ENCODE measurements around the gene SCUBE1. TPM values are rescaled to one million over a fixed set of nuclear protein-coding genes. Genes with fewer than 3 reads are reported as not detected.
A peak's percentile ranks its signal among the peaks of the same experiment; 100 is the strongest.

The SCUBE1 gene
- polyA plus RNA-seq, 1 experiment = not detected

DNA sequence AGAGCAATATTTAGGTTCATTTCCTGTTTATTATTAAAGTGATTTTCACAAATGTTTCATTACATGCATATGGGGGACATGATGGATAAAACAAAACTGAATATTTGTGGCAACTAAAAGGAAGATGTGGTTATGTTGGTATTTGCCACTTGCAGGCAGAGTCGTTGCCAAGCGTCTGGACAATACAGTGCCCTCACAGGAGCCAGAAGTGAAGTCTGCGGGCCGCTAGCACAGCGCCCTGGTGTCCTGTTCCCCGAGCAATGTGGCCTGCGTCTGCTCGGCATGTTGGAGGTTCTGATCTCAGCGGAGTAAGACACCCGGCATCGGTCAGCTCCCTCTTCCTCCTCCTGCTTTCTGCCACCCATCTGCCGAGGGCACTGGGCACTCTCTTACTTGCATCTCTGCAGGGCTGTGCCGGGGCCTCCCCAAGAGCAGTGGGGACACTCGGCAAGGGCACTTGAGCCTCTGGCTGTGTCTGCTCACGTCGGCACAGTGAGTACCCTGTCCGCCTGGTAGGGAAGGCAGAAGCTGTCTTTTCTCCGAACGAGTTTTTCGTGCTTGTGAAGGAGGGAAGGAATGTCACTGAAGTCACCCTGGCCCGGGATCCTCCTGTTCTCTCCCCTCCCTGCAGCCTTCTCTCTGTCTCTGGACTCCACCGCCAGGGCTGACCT lies 145.8 kb downstream of the SCUBE1 start:
- Histone ChIP-seq H3K36me3 (ENCODE audit: control insufficient read depth, insufficient read depth, low read length) (no peaks in the 10 kb centered on the region), H3K27me3 (ENCODE audit: control insufficient read depth, insufficient read depth, low read length) (peaks cover 2% of the 10 kb centered on the region), H3K4me3 (ENCODE audit: low read depth, low read length) (no peak overlapping the region)
- ChIA-PET CTCF (interaction anchor here (0.6 to 0.8 kb wide), 2 partner anchors 10 to 581 kb away, joined by 4 to 6 read pairs; partner anchors contain the start of gene TTLL12), POLR2A (interaction anchor here (0.6 kb wide), 1 partner anchor 10 kb away, joined by 3 read pairs; the partner anchor contains the start of gene TTLL12)
- TF ChIP-seq, protein P1, sequence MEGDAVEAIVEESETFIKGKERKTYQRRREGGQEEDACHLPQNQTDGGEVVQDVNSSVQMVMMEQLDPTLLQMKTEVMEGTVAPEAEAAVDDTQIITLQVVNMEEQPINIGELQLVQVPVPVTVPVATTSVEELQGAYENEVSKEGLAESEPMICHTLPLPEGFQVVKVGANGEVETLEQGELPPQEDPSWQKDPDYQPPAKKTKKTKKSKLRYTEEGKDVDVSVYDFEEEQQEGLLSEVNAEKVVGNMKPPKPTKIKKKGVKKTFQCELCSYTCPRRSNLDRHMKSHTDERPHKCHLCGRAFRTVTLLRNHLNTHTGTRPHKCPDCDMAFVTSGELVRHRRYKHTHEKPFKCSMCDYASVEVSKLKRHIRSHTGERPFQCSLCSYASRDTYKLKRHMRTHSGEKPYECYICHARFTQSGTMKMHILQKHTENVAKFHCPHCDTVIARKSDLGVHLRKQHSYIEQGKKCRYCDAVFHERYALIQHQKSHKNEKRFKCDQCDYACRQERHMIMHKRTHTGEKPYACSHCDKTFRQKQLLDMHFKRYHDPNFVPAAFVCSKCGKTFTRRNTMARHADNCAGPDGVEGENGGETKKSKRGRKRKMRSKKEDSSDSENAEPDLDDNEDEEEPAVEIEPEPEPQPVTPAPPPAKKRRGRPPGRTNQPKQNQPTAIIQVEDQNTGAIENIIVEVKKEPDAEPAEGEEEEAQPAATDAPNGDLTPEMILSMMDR (IDR thresholded peaks at IDR 0.05; ENCODE audit: insufficient read depth, low read depth, low read length) = no peak
- peak; percentile 28 for DNase-seq (ENCODE audit: low read depth)

- H3K36me3 ChIP-seq (ENCODE audit: control insufficient read depth, insufficient read depth, low read length) = no peaks in the 10 kb centered on the region
- H3K27me3 ChIP-seq (ENCODE audit: control insufficient read depth, insufficient read depth, low read length) = peaks cover 2% of the 10 kb centered on the region
- ChIA-PET CTCF (no interaction called here), POLR2A (no interaction called here)
- H3K4me3 ChIP-seq (ENCODE audit: low read depth, low read length) = no peak overlapping the region
- DNase-seq (ENCODE audit: low read depth) = no peak
- TF ChIP-seq, protein P1 (IDR thresholded peaks at IDR 0.05; ENCODE audit: insufficient read depth, low read depth, low read length) = no peak
Measured at GRCh38 chr22:43191831-43192230, 151.3 kb downstream of the SCUBE1 start.

- Histone ChIP-seq H3K36me3 (ENCODE audit: control insufficient read depth, insufficient read depth, low read length) (peaks cover 2% of the 10 kb centered on the region; the same call in 1 of the 2 replicates), H3K27me3 (ENCODE audit: control insufficient read depth, insufficient read depth, low read length) (peaks cover 2% of the 10 kb centered on the region), H3K4me3 (ENCODE audit: low read depth, low read length) (no peak overlapping the region)
- no peak for DNase-seq (ENCODE audit: low read depth)
- ChIA-PET POLR2A (no interaction called here), CTCF (interaction anchor here (0.6 to 1.7 kb wide), 2 partner anchors 38 to 1265 kb away, joined by 3 to 7 read pairs; no protein-coding TSS in a partner anchor)
- TF ChIP-seq, protein P1 (IDR thresholded peaks at IDR 0.05; ENCODE audit: insufficient read depth, low read depth, low read length) = no peak
Measured at GRCh38 chr22:43188829-43189545, 154.2 kb downstream of the SCUBE1 start.

DNA sequence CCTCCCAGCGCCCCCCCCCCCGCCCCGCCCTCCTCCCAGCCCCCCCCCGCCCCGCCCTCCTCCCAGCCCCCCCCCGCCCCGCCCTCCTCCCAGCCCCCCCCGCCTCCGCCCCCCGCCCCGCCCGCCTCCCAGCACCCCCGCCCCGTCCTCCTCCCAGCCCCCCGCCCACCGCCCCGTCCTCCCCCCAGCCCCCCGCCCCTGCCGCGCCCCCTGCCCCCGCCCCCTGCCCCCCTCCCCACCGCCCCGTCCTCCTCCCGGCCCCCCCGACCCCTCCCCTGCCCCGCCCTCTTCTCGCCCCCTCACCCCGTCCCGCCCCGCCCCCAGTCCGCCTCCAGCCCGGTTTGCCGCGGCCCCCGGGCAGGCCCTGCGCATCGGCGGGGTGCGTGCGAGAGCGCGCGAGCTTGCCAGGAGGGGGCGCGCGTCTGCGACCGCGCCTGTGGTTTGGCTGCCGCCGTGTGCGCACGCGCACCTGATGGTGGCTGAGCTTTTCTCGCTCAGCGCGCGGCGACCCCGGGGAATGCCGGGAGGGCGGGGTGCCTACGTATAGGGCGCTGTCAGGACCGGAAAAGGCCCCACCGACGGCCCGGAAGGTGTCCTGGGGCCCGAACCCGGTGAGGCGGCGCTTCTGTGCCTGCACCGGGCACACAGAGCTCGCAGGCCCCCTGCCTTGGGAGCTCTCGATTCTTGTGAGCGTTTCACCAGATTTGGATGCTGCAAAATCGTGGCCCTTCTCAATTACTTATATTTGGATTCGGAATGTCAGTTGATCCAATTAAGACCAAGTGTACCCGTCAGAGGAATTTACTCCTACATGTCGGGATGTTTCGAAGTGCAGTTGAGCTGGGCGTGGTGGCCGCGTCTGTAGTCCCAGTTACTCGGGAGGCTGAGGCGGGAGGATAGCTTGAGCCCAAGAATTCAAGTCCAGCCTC lies 155.7 kb downstream of the SCUBE1 start:
- CTCF ChIA-PET = interaction anchor here (0.7 to 1.7 kb wide), 9 partner anchors 10 to 195 kb away, joined by 3 to 7 read pairs (median 4); no protein-coding TSS in a partner anchor
- Histone ChIP-seq H3K27me3 (ENCODE audit: control insufficient read depth, insufficient read depth, low read length) (peaks cover 2% of the 10 kb centered on the region), H3K4me3 (ENCODE audit: low read depth, low read length) (peak overlapping the region; percentile 47), H3K36me3 (ENCODE audit: control insufficient read depth, insufficient read depth, low read length) (peaks cover 2% of the 10 kb centered on the region; the same call in 1 of the 2 replicates)
- POLR2A ChIA-PET = interaction anchor here (0.6 to 0.7 kb wide), 4 partner anchors 10 to 802 kb away, joined by 3 to 4 read pairs (median 4); no protein-coding TSS in a partner anchor
- peak; percentile 66 for DNase-seq (ENCODE audit: low read depth)
- TF ChIP-seq, protein P1 (IDR thresholded peaks at IDR 0.05; ENCODE audit: insufficient read depth, low read depth, low read length) = peak; percentile 43

Data from BJ (cell line).